A549 (cell line): ENCODE data around the gene OPCML. TPM values are rescaled to one million over a fixed set of nuclear protein-coding genes. Genes with fewer than 3 reads are reported as not detected.

Source experiments
- ATAC-seq, 2 experiments: fragments of 200-7000 bp in 1 of 2; fragments of >200 bp in 1 of 2; cut with Nextera tagmentation in 1 of 2; cut with Tn5 transposase in 1 of 2; 3 replicates each; pipeline versions ENCODE4 v1.8.0 to v1.9.1; 2018 to 2020; ENCODE audit warnings: mild to moderate bottlenecking in 1 of 2, moderate library complexity in 1 of 2
- CTCF ChIA-PET: fragments of 300-600 bp; sonication (Branson Sonifier 250); formaldehyde crosslinking; extraction: SDS; loops from one replicate; lab custom pipeline; 2021; ENCODE audit warnings: antibody characterized with exemption, inconsistent platforms; lab: Yijun Ruan, JAX
- POLR2A ChIA-PET: fragments of 350-600 bp; formaldehyde crosslinking; extraction: SDS; loops from one replicate; lab custom pipeline; 2021; ENCODE audit warnings: antibody characterized with exemption, inconsistent platforms; lab: Yijun Ruan, JAX
- DNase-seq, 2 experiments: peaks; one replicate each; pipeline versions ENCODE4 v3.0.0 to v3.0.0-alpha.2; 2011 to 2016; ENCODE audit warnings: low read depth in 1 of 2, low spot score in 1 of 2
- FAIRE-seq: peaks from 2 replicates; lab custom pipeline; 2011; peaks lifted over from hg19 to GRCh38; lab: Jason Lieb, UNC
- H3K27ac ChIP-seq, 2 experiments: fragments of >200 bp; sonication (Bioruptor Twin); formaldehyde crosslinking; 3 replicates each; pipeline ENCODE4 v1.5.1; 2016 to 2017
- H3K4me1 ChIP-seq: fragments of >200 bp; sonication (Bioruptor Twin); formaldehyde crosslinking; 3 replicates; pipeline ENCODE4 v1.6.1; 2016
- H3K4me2 ChIP-seq: fragments of >200 bp; sonication (Bioruptor Twin); formaldehyde crosslinking; 3 replicates; pipeline ENCODE4 v1.6.1; 2016
- H3K4me3 ChIP-seq: fragments of >200 bp; sonication (Bioruptor Twin); formaldehyde crosslinking; 3 replicates; pipeline ENCODE4 v1.5.1; 2016
- H3K9me3 ChIP-seq: fragments of >200 bp; sonication (Bioruptor Twin); formaldehyde crosslinking; 3 replicates; pipeline ENCODE4 v1.6.1; 2016
- BHLHE40 ChIP-seq: IDR thresholded peaks from 2 replicates; pipeline ENCODE4 v1.6.1; 2012; ENCODE audit warnings: low read depth, low read length, inconsistent platforms
- CBX2 ChIP-seq: fragments of 200-600 bp; sonication (generic); IDR thresholded peaks from 2 replicates; pipeline ENCODE4 v1.6.1; 2016; ENCODE audit warnings: low read depth, mild to moderate bottlenecking, borderline replicate concordance
- CBX8 ChIP-seq: fragments of 200-600 bp; sonication (generic); IDR thresholded peaks from 2 replicates; pipeline ENCODE4 v1.6.1; 2016
- FOSB ChIP-seq: fragments of 250-450 bp; sonication (Bioruptor Pico); IDR thresholded peaks from 2 replicates; pipeline ENCODE4 v1.5.0; 2020; ENCODE audit warnings: mild to moderate bottlenecking, moderate library complexity
- HEYL ChIP-seq: fragments of 250-450 bp; sonication (Bioruptor Pico); IDR thresholded peaks from 2 replicates; pipeline ENCODE4 v1.8.0; 2021; ENCODE audit warnings: mild to moderate bottlenecking, moderate library complexity
- HOXB5 ChIP-seq: fragments of 250-450 bp; sonication (Bioruptor Pico); IDR thresholded peaks from 2 replicates; pipeline ENCODE4 v1.5.0; 2020; ENCODE audit warnings: mild to moderate bottlenecking, moderate library complexity
- KDM1A ChIP-seq: fragments of 200-600 bp; sonication (generic); IDR thresholded peaks from 2 replicates; pipeline ENCODE4 v1.6.1; 2016; ENCODE audit warnings: low read depth, mild to moderate bottlenecking
- MAFK ChIP-seq: fragments of 450-650 bp; IDR thresholded peaks from 2 replicates; pipeline ENCODE4 v1.6.1; 2014; ENCODE audit not compliant: partially characterized antibody
- POLR2A ChIP-seq: IDR thresholded peaks from 2 replicates; pipeline ENCODE4 v1.6.1; 2012; ENCODE audit warnings: mild to moderate bottlenecking, low read length
- RCOR1 ChIP-seq: fragments of 150-350 bp; IDR thresholded peaks from 2 replicates; pipeline ENCODE4 v1.6.1; 2014; ENCODE audit warnings: antibody characterized with exemption, low read length, low read depth
- TP53 ChIP-seq: fragments of 250-450 bp; sonication (Bioruptor Pico); IDR thresholded peaks from 2 replicates; pipeline ENCODE4 v1.5.0; 2021; ENCODE audit warnings: mild to moderate bottlenecking, moderate library complexity
- ZC3H11A ChIP-seq: fragments of 450-650 bp; IDR thresholded peaks from 2 replicates; pipeline ENCODE4 v1.6.1; 2014; ENCODE audit warnings: antibody characterized with exemption, mild to moderate bottlenecking
- ZFP36 ChIP-seq: fragments of 450-650 bp; IDR thresholded peaks from 2 replicates; pipeline ENCODE4 v1.6.1; 2014; ENCODE audit warnings: borderline replicate concordance; ENCODE audit not compliant: partially characterized antibody
- ZNF302 ChIP-seq: fragments of 250-450 bp; sonication (Bioruptor Pico); IDR thresholded peaks from 2 replicates; pipeline ENCODE4 v1.9.0; 2021; ENCODE audit warnings: inconsistent platforms, mild to moderate bottlenecking, moderate library complexity
- WGBS: methylation state at CpG from one replicate; pipeline ENCODE4 v1.1.6; 2017; ENCODE audit errors: missing lambda C conversion rate; 5-methylcytosine and 5-hydroxymethylcytosine counted together
- polyA plus RNA-seq, 4 experiments: library from polyadenylated mRNA; depleted of rRNA in 3 of 4; stranded (reverse); fragments of >200 nt; fragmentation: RNase III in 1 of 4; extraction: RNeasy Plus Mini Kit Qiagen cat#74134 plus additional on column Dnase treatment in 1 of 4; gene quantifications; 2 replicates in 3 of 4; 3 replicates in 1 of 4; pipeline ENCODE4 v1.2.3, GENCODE V29; 2011 to 2017
- TF ChIP-seq, protein P1 (sequence below): fragments of >200 bp; sonication (Bioruptor Twin); formaldehyde crosslinking; IDR thresholded peaks from 3 replicates; pipeline ENCODE4 v1.6.1; 2016
- TF ChIP-seq, protein P2 (sequence below): fragments of 200-600 bp; sonication (generic); IDR thresholded peaks from 2 replicates; pipeline ENCODE4 v1.6.1; 2016; ENCODE audit warnings: antibody characterized with exemption, mild to moderate bottlenecking, moderate library complexity
- TF ChIP-seq, protein P3 (sequence below): fragments of 250-450 bp; sonication (Bioruptor Pico); IDR thresholded peaks from 2 replicates; pipeline ENCODE4 v1.5.0; 2021; ENCODE audit warnings: mild to moderate bottlenecking, moderate library complexity, borderline replicate concordance
- TF ChIP-seq, protein P4 (sequence below): fragments of >200 bp; sonication (Bioruptor Twin); formaldehyde crosslinking; IDR thresholded peaks from 3 replicates; pipeline ENCODE4 v1.5.1; 2016

OPCML gene
- polyA plus RNA-seq, 2 of the 4 experiments (the other 2 are of a cell fraction): not detected

DNA sequence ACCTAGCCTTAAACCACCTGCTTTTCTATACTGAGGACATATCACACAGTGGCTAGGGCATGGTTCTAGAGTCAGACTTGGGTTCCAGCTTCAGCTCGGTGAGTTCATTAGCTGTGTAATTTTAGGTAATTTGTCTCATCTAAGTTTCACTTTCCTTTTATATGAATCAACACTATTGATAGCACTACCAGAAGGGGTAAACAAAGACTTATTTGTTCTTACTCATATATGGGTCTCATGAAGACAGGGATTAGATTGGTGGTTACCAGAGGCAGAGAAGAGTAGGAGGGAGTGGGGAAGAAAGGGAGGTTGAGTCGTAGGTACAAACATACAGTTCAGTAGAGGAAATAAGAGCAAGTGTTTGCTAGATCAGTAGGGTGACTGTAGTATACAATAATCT is 924.7 kb downstream of the OPCML start:
- FAIRE-seq: no peak
- ChIA-PET POLR2A (no interaction called here), CTCF (no interaction called here)
- no peak overlapping the region for H3K27ac ChIP-seq
- no peaks in the 10 kb centered on the region for H3K4me1 ChIP-seq
- TF ChIP-seq ZFP36: no peak
- TF ChIP-seq, protein P1, sequence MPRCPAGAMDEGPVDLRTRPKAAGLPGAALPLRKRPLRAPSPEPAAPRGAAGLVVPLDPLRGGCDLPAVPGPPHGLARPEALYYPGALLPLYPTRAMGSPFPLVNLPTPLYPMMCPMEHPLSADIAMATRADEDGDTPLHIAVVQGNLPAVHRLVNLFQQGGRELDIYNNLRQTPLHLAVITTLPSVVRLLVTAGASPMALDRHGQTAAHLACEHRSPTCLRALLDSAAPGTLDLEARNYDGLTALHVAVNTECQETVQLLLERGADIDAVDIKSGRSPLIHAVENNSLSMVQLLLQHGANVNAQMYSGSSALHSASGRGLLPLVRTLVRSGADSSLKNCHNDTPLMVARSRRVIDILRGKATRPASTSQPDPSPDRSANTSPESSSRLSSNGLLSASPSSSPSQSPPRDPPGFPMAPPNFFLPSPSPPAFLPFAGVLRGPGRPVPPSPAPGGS: no peak
- no peak for DNase-seq
- no peak overlapping the region for H3K4me2 ChIP-seq
- no peak for ATAC-seq
- H3K4me3 ChIP-seq: no peak overlapping the region
- 2% methylated on average over 2 of the region's 2 CpGs for WGBS
- no peaks in the 10 kb centered on the region for H3K9me3 ChIP-seq

DNA sequence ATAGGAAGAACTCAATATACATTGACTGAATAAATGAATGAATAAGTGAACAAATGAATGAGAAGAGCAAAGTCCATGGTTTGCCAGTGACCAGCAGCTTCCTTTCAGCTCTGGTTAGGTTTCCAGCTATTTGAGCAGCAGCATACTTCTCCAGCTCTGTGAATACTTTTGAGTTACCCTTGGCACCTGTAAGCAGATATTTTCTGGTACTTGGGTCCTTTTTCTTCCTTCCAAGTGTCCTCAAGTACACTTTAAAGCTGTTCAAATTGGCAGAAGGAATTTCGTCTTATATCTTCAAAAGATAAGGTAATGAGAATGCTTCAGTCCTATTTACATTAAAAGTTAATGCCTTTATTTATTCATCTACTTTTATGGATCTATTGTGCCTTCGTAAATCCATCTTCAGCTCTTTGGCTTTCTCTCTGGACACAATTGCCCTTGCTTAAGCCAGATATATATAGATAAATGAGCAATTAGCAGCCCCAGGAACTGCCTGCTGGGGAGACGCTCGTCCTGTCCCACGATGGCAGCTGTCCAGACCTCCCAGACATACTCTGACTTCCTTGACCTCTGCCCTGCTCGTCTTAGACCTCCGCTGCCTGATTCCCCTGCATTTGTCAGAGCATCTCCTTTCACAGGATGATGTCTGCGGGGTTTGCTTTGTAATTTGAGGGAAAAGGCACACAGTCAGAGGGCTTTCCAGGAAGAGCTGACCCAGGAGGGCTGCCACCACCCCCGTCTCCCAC is 926.3 kb downstream of the OPCML start:
- FAIRE-seq: no peak
- CTCF ChIA-PET: no interaction called here
- WGBS: 1% methylated on average over 9 of the region's 9 CpGs

DNA sequence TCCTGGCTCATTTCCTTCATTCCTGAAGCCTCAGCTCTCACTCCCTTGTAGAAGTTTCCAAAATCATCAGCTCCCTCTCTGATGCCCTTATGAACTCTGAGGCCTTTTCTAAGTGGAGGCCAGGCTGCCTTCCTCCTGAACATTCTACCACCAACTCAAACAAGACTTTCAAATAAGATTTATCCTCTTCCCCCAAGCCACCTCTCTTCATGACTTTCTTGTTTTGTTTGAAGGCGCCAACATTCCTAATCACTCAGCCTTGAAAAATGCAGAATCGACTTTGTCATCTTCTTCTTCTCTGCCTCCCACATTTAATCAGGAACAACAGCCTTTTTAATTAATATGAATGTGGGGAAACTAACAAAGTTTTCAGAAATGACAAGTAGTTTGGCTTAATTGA is 927.9 kb downstream of the OPCML start:
- ATAC-seq: no peak
- no peak overlapping the region for H3K27ac ChIP-seq
- no peak for DNase-seq
- H3K4me1 ChIP-seq: no peaks in the 10 kb centered on the region
- POLR2A ChIA-PET: no interaction called here
- 20% methylated on average over 2 of the region's 2 CpGs for whole genome bisulfite sequencing
- no peak for TF ChIP-seq RCOR1
- TF ChIP-seq KDM1A: no peak
- no peak for TF ChIP-seq HOXB5 (CRISPR knock-in tag)
- TF ChIP-seq CBX2: no peak
- TF ChIP-seq CBX8: no peak
- TF ChIP-seq, protein P1: no peak
- TF ChIP-seq TP53 (CRISPR knock-in tag): no peak
- no peak for TF ChIP-seq ZNF302 (CRISPR knock-in tag)
- TF ChIP-seq, protein P2, sequence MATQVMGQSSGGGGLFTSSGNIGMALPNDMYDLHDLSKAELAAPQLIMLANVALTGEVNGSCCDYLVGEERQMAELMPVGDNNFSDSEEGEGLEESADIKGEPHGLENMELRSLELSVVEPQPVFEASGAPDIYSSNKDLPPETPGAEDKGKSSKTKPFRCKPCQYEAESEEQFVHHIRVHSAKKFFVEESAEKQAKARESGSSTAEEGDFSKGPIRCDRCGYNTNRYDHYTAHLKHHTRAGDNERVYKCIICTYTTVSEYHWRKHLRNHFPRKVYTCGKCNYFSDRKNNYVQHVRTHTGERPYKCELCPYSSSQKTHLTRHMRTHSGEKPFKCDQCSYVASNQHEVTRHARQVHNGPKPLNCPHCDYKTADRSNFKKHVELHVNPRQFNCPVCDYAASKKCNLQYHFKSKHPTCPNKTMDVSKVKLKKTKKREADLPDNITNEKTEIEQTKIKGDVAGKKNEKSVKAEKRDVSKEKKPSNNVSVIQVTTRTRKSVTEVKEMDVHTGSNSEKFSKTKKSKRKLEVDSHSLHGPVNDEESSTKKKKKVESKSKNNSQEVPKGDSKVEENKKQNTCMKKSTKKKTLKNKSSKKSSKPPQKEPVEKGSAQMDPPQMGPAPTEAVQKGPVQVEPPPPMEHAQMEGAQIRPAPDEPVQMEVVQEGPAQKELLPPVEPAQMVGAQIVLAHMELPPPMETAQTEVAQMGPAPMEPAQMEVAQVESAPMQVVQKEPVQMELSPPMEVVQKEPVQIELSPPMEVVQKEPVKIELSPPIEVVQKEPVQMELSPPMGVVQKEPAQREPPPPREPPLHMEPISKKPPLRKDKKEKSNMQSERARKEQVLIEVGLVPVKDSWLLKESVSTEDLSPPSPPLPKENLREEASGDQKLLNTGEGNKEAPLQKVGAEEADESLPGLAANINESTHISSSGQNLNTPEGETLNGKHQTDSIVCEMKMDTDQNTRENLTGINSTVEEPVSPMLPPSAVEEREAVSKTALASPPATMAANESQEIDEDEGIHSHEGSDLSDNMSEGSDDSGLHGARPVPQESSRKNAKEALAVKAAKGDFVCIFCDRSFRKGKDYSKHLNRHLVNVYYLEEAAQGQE: no peak
- H3K4me2 ChIP-seq: no peak overlapping the region
- no peaks in the 10 kb centered on the region for H3K9me3 ChIP-seq
- no peak overlapping the region for H3K4me3 ChIP-seq
- FAIRE-seq: no peak
- CTCF ChIA-PET: interaction anchor here (0.7 kb wide), 1 partner anchor 1758 kb away, joined by 3 read pairs; no protein-coding TSS in a partner anchor

More for the DNA sequence above, 926.3 kb downstream of the OPCML start:
- POLR2A ChIA-PET: no interaction called here
- H3K4me3 ChIP-seq: no peak overlapping the region
- H3K9me3 ChIP-seq: no peaks in the 10 kb centered on the region
- ATAC-seq (no peak), DNase-seq (no peak)
- H3K27ac ChIP-seq: no peak overlapping the region
- H3K4me2 ChIP-seq: no peak overlapping the region
- no peaks in the 10 kb centered on the region for H3K4me1 ChIP-seq
- TF ChIP-seq POLR2A (no peak), MAFK (no peak), HEYL (CRISPR knock-in tag) (no peak), FOSB (CRISPR knock-in tag) (no peak), BHLHE40 (no peak), ZC3H11A (no peak)
- TF ChIP-seq, protein P3, sequence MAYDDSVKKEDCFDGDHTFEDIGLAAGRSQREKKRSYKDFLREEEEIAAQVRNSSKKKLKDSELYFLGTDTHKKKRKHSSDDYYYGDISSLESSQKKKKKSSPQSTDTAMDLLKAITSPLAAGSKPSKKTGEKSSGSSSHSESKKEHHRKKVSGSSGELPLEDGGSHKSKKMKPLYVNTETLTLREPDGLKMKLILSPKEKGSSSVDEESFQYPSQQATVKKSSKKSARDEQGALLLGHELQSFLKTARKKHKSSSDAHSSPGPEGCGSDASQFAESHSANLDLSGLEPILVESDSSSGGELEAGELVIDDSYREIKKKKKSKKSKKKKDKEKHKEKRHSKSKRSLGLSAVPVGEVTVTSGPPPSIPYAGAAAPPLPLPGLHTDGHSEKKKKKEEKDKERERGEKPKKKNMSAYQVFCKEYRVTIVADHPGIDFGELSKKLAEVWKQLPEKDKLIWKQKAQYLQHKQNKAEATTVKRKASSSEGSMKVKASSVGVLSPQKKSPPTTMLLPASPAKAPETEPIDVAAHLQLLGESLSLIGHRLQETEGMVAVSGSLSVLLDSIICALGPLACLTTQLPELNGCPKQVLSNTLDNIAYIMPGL (CRISPR knock-in tag): no peak
- TF ChIP-seq, protein P4, sequence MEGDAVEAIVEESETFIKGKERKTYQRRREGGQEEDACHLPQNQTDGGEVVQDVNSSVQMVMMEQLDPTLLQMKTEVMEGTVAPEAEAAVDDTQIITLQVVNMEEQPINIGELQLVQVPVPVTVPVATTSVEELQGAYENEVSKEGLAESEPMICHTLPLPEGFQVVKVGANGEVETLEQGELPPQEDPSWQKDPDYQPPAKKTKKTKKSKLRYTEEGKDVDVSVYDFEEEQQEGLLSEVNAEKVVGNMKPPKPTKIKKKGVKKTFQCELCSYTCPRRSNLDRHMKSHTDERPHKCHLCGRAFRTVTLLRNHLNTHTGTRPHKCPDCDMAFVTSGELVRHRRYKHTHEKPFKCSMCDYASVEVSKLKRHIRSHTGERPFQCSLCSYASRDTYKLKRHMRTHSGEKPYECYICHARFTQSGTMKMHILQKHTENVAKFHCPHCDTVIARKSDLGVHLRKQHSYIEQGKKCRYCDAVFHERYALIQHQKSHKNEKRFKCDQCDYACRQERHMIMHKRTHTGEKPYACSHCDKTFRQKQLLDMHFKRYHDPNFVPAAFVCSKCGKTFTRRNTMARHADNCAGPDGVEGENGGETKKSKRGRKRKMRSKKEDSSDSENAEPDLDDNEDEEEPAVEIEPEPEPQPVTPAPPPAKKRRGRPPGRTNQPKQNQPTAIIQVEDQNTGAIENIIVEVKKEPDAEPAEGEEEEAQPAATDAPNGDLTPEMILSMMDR: no peak
- TF ChIP-seq, protein P1: no peak
